Urothelium cell line (cell line): ENCODE results near the gene ALMS1.
"Not testable (repeated sequence)": the region's sequence is repeated elsewhere in the genome, so short reads cannot be mapped to it uniquely, and the experiment has no call there.

Experiments used
- DNase-seq: peaks from one replicate; pipeline ENCODE4 v3.0.0; 2011; ENCODE audit warnings: low spot score, mixed read lengths
- FAIRE-seq: peaks from 2 replicates; lab custom pipeline; 2011; peaks lifted over from hg19 to GRCh38; lab: Jason Lieb, UNC

ALMS1 gene, protein sequence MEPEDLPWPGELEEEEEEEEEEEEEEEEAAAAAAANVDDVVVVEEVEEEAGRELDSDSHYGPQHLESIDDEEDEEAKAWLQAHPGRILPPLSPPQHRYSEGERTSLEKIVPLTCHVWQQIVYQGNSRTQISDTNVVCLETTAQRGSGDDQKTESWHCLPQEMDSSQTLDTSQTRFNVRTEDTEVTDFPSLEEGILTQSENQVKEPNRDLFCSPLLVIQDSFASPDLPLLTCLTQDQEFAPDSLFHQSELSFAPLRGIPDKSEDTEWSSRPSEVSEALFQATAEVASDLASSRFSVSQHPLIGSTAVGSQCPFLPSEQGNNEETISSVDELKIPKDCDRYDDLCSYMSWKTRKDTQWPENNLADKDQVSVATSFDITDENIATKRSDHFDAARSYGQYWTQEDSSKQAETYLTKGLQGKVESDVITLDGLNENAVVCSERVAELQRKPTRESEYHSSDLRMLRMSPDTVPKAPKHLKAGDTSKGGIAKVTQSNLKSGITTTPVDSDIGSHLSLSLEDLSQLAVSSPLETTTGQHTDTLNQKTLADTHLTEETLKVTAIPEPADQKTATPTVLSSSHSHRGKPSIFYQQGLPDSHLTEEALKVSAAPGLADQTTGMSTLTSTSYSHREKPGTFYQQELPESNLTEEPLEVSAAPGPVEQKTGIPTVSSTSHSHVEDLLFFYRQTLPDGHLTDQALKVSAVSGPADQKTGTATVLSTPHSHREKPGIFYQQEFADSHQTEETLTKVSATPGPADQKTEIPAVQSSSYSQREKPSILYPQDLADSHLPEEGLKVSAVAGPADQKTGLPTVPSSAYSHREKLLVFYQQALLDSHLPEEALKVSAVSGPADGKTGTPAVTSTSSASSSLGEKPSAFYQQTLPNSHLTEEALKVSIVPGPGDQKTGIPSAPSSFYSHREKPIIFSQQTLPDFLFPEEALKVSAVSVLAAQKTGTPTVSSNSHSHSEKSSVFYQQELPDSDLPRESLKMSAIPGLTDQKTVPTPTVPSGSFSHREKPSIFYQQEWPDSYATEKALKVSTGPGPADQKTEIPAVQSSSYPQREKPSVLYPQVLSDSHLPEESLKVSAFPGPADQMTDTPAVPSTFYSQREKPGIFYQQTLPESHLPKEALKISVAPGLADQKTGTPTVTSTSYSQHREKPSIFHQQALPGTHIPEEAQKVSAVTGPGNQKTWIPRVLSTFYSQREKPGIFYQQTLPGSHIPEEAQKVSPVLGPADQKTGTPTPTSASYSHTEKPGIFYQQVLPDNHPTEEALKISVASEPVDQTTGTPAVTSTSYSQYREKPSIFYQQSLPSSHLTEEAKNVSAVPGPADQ (N-terminal part only)

DNA sequence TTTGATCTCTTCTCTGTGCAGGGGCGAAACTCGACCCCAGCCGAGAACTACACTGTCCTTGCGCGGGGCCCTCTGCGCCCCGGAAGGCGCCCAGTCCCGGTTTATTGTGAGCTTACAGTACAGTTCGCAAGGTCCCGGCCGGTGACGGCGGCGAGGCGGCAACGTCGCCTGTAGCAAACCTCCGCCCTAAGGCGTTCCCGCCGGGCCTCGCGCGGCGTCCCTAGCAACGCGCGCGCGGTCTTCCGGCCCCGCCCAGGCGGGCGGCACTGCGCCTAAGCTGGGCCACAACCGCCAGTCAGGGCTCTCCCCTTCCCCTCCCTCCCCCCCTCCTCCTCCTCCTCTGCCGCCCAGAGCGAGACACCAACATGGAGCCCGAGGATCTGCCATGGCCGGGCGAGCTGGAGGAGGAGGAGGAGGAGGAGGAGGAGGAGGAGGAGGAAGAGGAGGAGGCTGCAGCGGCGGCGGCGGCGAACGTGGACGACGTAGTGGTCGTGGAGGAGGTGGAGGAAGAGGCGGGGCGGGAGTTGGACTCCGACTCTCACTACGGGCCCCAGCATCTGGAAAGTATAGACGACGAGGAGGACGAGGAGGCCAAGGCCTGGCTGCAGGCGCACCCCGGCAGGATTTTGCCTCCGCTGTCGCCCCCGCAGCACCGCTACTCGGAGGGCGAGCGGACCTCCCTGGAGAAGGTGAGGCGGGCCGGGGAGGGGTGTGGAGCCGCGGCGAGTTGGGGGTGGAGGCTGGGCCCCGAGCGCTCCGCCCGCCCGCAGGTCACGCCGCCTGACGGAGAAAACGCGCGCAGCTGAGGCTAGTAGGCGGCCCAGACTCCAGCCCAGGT is at the start of gene ALMS1:
Gene ALMS1 (plus strand): TSS at position 333 of the 838 bp plus-strand sequence. CDS start 33 bp downstream, at position 366.
- peak; percentile 99 for DNase-seq
- FAIRE-seq, result peak; percentile 91

GRCh38 chr2:73337828-73338227 is 47.8 kb upstream of the ALMS1 start:
- DNase-seq (no peak), FAIRE-seq (no peak)

- no peak for DNase-seq
- no peak for FAIRE-seq
Observed at GRCh38 chr2:73339201-73339600, 46.4 kb upstream of the ALMS1 start.

DNA sequence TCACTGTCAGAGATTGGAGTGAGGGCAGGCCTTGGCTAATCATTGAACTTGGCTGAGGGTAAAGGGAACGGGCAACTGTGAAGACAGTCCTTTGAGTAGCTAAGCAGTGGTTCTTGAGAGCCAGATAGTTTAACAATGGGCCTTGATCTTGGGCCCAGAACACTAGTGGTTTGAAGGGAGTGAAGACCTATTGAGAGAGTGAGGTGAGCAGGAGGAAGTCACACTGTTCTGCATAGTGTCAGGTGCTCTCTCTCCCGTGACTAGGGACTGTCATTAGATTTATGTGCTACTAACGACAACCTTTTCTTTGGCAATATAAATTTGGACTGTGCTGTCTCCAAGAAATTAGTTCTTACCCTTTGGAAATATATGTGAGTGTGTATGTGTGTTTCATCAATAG is 44.6 kb upstream of the ALMS1 start:
- no peak for FAIRE-seq
- DNase-seq, result no peak

DNA sequence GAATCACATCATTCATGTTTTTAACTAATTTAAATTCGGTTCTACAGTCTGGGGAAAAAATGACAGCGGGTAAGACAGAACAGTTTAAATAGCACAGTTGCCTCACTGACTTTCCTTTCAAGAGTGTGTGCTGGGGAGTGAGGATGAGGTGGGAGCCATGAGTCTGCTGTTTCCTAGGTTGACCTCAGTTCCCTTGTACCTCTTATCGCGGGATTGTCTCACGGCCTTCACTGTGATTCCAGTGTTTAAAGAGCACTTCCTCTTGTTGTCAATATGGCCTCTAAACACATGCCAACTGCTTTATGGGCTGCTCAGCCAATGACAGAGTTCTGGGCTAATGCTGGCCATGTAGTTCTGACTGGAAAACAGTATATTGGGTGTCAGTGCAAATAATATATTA is 41.6 kb upstream of the ALMS1 start:
- FAIRE-seq (no peak), DNase-seq (no peak)

GRCh38 chr2:73344747-73345146 is 40.9 kb upstream of the ALMS1 start:
- FAIRE-seq, DNase-seq: not testable (repeated sequence)

DNA sequence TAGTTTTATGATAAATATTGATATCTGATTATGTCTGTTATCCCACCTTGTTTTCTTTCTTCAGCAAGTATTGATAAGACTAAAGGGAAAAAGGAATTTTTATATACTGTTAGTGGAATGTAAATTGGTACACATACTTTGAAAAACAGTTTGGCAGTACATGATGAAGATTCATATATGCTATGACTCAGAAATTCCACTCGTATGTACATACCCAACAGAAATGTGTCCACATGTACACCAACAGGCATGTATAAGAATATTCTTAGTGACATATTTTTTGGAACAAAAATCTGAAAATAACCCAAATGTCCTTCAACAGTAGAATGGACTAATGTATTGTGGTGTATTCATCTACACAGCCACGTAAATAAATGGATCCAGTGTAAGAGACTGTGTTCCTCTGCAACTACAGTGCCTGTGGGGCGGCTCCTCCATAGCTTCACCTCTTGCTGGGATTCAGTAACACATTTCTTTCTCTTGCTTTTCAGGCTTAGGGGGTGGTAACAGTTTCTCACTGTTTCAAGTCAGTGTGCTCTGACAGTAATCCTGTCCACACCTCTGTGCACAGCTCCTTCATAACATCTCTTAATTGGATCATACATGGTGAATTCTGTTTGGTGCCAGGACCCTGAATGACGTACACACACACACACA is 35.5 kb upstream of the ALMS1 start:
- no peak for DNase-seq
- no peak for FAIRE-seq

- DNase-seq, result no peak
- FAIRE-seq, result no peak
Observed at GRCh38 chr2:73356097-73356496, 29.5 kb upstream of the ALMS1 start.

GRCh38 chr2:73359915-73360697 is 25.5 kb upstream of the ALMS1 start:
- no peak for FAIRE-seq
- no peak for DNase-seq

DNA sequence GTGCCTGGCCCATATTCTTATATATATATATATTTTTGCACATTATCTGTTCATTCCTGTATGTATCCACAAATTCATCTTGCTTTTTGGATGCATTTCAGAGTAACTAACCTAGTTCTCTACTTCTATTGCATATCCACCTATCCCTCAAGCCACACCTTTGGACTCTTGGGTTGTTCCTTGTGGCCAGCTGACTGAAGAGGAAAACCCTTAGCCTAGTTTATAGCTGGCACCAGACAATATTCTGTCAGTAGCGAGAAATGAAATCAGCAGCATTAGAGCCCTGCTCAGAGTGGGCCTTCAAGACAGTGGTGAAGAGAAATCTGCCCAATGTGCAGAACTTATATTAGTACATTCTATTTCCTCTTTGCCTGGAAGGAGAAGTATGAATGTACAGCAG is 19.6 kb upstream of the ALMS1 start:
- DNase-seq (no peak), FAIRE-seq (no peak)

- no peak for DNase-seq
- no peak for FAIRE-seq
Observed at GRCh38 chr2:73368781-73369180, 16.9 kb upstream of the ALMS1 start.

DNA sequence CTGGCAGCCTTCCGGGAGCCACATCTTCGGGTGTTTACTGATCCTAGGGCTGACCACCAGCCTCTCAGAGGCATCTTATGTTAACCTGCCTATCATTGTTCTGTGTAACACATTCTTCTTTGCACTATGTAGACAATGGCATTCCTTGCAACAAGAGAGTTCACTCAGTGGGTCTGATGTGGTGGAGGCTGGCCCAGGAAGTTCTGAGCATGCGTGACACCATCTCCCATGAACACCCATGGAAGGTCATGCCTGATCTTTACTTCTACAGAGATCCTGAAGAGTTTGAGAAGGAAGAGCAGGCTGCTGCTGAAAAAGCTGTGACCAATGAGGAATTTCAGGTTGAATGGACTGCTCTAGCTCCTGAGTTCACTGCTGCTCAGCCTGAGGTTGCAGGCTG is 15.3 kb upstream of the ALMS1 start:
- FAIRE-seq, result peak; percentile 30
- DNase-seq, result no peak

- DNase-seq (no peak), FAIRE-seq (no peak)
Observed at GRCh38 chr2:73373344-73373743, 12.3 kb upstream of the ALMS1 start.

DNA sequence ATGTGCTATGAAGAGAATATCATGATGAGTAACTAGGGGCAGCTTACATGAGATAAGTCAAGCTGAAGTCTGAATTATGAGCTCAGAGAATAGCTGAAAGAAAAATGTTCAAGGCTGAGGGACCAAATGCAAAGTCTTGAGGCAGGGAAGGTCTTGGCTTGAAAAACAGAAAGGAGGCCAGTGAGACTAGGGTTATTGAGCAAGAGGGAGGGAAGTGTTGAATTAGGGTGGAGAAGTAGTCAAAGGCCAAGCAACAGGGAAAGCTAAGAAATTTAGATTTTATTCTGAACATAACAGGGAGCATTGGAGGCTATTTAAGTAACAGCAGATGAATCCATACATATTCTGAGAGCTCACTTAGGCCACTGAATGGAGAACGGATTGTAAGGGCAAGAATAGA is 11.4 kb upstream of the ALMS1 start:
- FAIRE-seq, result no peak
- no peak for DNase-seq

DNA sequence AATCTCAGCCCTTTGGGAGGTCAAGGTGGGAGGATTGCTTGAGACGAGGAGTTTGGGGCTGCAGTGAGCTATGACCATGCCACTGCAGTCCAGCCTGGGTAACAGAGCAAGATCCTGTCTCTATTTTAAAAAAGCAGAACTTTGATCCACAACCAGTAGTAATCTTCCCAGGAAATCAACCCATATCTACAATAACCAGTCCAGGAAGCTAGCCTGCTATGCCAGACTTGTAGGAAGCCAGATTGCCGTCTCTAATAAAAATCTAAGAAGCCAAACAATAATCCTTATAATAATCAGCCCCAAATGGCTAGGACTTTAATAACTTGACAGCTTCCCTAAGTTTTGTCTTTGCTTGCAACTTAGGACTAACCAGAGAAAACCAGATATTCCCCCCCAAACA is 9.0 kb upstream of the ALMS1 start:
- FAIRE-seq (no peak), DNase-seq (no peak)

DNA sequence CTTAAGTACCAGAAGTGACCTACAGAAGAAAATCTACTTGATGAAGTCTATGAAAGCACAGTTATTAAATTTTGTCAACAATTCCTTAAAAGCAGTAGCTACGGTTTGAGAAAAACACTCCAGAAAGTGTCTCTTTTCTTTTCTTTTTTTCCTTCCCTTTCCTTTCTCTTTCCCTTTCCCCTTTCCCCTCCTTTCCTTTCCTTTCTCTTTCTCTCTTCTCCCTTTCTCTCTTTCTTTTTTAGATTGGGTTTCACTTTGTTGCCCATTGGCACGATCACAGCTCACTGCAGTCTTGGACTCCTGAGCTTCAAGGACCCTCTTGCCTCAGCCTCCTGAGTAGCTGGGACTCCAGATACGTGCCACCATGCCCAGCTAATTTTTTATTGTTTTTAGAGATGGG is 2.6 kb upstream of the ALMS1 start:
- DNase-seq, result no peak
- no peak for FAIRE-seq

- FAIRE-seq (no peak), DNase-seq (no peak)
Observed at GRCh38 chr2:73385123-73385503, 523 bp upstream of the ALMS1 start.

DNA sequence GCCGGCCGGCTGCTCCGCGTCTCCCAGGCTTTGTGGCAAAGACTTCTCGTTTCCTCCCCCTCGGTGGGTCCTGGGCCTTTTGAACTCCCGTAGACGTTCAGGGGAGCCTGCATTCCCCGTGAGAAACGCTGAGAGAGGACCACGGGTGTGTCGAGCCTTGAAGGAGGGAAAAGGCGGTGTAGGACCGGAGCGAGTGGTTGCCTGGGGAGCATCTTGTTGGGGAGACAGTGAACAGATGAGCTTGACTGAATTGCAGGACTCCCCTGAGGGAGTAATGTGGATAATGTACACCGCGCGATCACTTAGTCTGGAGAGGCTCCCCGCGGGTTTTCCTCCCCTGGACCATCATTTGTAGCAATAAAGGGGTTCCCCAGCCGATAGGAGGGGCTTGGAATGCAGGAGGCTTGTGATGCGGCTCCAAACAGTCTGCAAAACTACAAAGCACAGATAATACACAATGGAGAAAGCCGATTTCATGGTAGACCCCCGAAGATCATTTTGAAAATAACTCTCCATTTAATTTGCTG is 769 bp downstream of the ALMS1 start:
- FAIRE-seq (no peak), DNase-seq (no peak)
